HG02759 (cell line): ENCODE measurements around the gene PPP1R3D.
A peak's percentile ranks its signal among the peaks of the same experiment; 100 is the strongest.
"Not testable (repeated sequence)": the region's sequence is repeated elsewhere in the genome, so short reads cannot be mapped to it uniquely, and the experiment has no call there.

Experiments
- ATAC-seq: cut with Tn5 transposase; IDR thresholded peaks from one replicate; pipeline ENCODE4 v1.9.1; 2021; ENCODE audit warnings: mild to moderate bottlenecking, moderate library complexity; ENCODE audit not compliant: unreplicated experiment

Gene PPP1R3D

GRCh38 chr20:59940129-59940955 is at the start of gene PPP1R3D, which contains the start of gene FAM217B:
Gene PPP1R3D, minus strand, starts transcription at chr20:59940305. Its CDS starts 374 bp downstream, at chr20:59939931.
Gene FAM217B, plus strand, starts transcription at chr20:59940389. Its CDS starts 3,555 bp downstream, at chr20:59943944.
- ATAC-seq, result peak; percentile 94

- ATAC-seq, result no peak
Observed at GRCh38 chr20:59988141-59988540, 48.0 kb upstream of the PPP1R3D start.

GRCh38 chr20:59987135-59987534 is 47.0 kb upstream of the PPP1R3D start:
- no peak for ATAC-seq

- ATAC-seq, result no peak
Observed at GRCh38 chr20:59985864-59986263, 45.8 kb upstream of the PPP1R3D start.

GRCh38 chr20:59985164-59985563 is 45.1 kb upstream of the PPP1R3D start:
- ATAC-seq, result no peak

- no peak for ATAC-seq
Observed at GRCh38 chr20:59984541-59984940, 44.4 kb upstream of the PPP1R3D start.

- ATAC-seq, result no peak
Observed at GRCh38 chr20:59983076-59983475, 43.0 kb upstream of the PPP1R3D start.

- no peak for ATAC-seq
Observed at GRCh38 chr20:59977086-59977485, 37.0 kb upstream of the PPP1R3D start.

- no peak for ATAC-seq
Observed at GRCh38 chr20:59976156-59976782, 36.2 kb upstream of the PPP1R3D start.

- ATAC-seq, result no peak
Observed at GRCh38 chr20:59972037-59972801, 32.1 kb upstream of the PPP1R3D start.

- no peak for ATAC-seq
Observed at GRCh38 chr20:59971428-59971827, 31.3 kb upstream of the PPP1R3D start.

- ATAC-seq, result no peak
Observed at GRCh38 chr20:59966428-59966827, 26.3 kb upstream of the PPP1R3D start.

- ATAC-seq, result no peak
Observed at GRCh38 chr20:59962155-59962554, 22.1 kb upstream of the PPP1R3D start.

- no peak for ATAC-seq
Observed at GRCh38 chr20:59961423-59961822, 21.3 kb upstream of the PPP1R3D start.

GRCh38 chr20:59958626-59959025 is 18.5 kb upstream of the PPP1R3D start:
- no peak for ATAC-seq

- no peak for ATAC-seq
Observed at GRCh38 chr20:59958123-59958522, 18.0 kb upstream of the PPP1R3D start, which contains the start of gene CDH26. Gene CDH26, plus strand, starts transcription at chr20:59958423. Its CDS starts 304 bp downstream, at chr20:59958727.

- not testable (repeated sequence) for ATAC-seq
Observed at GRCh38 chr20:59957568-59957967, 17.5 kb upstream of the PPP1R3D start.

GRCh38 chr20:59955131-59955796 is 15.2 kb upstream of the PPP1R3D start:
- ATAC-seq, result no peak

- no peak for ATAC-seq
Observed at GRCh38 chr20:59954718-59955117, 14.6 kb upstream of the PPP1R3D start.

- no peak for ATAC-seq
Observed at GRCh38 chr20:59949911-59950310, 9.8 kb upstream of the PPP1R3D start.
